ENCODE results near the gene ZNF628. TPM values are rescaled to one million over a fixed set of nuclear protein-coding genes. Genes with fewer than 3 reads are reported as not detected.

Gene ZNF628
- total and polyA plus RNA-seq, 12 donors, result 2.5 to 7.8 (median 4.8) TPM

DNA sequence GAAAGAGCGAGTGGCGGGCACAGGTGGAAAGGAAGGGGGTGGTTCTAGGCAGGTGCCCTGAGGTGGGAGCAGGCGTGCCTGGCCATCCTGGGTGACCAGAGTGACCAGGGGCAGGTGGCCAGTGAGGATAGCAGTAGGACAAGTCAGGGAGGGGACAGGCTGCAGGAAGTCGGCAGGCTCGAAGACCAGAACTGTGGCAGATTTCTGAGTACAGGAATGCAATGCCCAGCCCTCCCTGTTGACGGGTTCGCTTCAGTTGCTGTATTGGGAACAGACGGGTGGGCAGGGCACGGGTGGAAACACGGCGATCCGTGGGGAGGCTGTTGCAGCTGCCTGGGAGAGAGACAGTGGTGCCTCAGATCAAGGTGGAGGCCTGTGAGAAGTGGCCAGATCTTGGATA, 1.9 kb downstream of the ZNF628 start:
- no peak for DNase-seq
- WGBS, 2 donors, result 83 to 86% methylated on average over 12 of the region's 12 CpGs

DNA sequence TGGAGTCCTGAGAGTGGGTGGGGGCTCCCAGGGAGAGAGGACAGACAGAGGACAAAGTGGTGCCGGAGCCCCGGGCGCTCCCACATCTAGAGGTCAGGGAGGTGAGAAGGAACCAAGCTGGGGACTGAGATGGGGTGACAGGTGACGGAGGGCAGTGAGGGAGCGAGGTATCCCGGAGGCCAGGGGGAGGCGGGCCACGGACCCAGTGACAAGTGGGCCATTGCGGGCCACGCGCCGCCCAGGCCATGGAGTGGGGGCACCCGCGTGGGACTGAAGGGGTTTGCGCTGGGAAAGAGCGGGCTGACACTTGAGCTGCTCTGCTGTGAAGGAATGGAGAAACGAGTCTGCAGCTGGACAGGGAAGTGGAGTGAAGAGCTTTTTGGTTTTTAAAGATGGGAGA, 2.6 kb downstream of the ZNF628 start:
- intact Hi-C loops (cut with DNase I), result no loop called here
- Histone ChIP-seq H3K4me3 (no peak overlapping the region), H3K9me3 (no peaks in the 10 kb centered on the region), H3K27me3 (no peaks in the 10 kb centered on the region), H3K4me1 (peaks cover 5 to 50% (median 26%) of the 10 kb centered on the region in 9 donors), H3K27ac (peak overlapping the region in 1 of 10 donors; percentile 16), H3K36me3 (peaks cover 0 to 26% (median 10%) of the 10 kb centered on the region in 9 donors)
- 79 to 81% methylated on average over 17 of the region's 17 CpGs for WGBS, 2 donors
- DNase-seq (no peak), ATAC-seq (no peak)
- TF ChIP-seq, protein P1, sequence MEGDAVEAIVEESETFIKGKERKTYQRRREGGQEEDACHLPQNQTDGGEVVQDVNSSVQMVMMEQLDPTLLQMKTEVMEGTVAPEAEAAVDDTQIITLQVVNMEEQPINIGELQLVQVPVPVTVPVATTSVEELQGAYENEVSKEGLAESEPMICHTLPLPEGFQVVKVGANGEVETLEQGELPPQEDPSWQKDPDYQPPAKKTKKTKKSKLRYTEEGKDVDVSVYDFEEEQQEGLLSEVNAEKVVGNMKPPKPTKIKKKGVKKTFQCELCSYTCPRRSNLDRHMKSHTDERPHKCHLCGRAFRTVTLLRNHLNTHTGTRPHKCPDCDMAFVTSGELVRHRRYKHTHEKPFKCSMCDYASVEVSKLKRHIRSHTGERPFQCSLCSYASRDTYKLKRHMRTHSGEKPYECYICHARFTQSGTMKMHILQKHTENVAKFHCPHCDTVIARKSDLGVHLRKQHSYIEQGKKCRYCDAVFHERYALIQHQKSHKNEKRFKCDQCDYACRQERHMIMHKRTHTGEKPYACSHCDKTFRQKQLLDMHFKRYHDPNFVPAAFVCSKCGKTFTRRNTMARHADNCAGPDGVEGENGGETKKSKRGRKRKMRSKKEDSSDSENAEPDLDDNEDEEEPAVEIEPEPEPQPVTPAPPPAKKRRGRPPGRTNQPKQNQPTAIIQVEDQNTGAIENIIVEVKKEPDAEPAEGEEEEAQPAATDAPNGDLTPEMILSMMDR (IDR thresholded peaks at IDR 0.05), result no peak

More for the DNA sequence above, 1.9 kb downstream of the ZNF628 start:
- TF ChIP-seq, protein P1 (IDR thresholded peaks at IDR 0.05), result no peak
- Histone ChIP-seq H3K4me1 (peaks cover 3 to 43% (median 20%) of the 10 kb centered on the region in 9 donors), H3K9me3 (no peaks in the 10 kb centered on the region), H3K27me3 (no peaks in the 10 kb centered on the region), H3K4me3 (no peak overlapping the region), H3K27ac (no peak overlapping the region), H3K36me3 (peaks cover 0 to 22% (median 10%) of the 10 kb centered on the region in 9 donors)
- no peak for ATAC-seq
- intact Hi-C loops (cut with DNase I), result no loop called here

DNA sequence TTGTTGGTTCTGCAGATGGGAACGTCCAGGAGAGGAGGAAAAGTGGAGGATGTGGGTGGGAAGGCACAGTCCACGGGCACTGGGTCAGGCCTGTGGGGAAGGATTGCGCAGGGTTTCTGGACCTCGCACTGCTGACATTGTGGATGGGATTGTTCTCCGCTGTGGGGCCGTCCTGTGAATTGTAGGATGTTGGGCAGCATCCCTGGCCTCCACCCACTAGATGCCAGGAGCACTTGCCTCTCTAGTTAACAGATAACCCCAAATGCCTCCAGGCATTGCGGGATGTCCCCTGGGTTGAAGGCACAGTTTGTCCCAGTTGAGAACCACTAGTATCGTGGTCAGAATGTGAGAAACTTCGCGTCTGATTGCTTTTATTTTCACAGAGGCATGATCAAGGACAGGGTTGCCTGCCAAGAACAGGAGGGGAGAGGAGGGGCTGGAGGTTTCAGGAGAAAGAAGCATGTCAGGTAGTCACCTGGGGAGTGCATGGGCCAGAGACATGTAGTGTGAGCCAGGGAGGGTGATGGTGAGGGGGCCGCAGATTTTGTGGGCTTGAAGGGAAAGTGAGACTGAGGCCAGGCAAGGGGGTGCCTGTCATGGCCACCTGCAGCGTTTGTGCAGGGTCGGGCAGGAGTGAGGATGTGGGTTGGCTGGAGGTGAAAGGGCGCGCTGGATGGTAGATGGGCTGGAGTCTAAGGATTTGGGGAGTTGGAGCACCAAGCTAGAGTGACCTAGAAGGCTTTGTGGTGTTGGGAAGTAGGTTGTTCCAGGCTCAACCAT, 3.2 kb downstream of the ZNF628 start:
- peaks cover 11 to 56% (median 32%) of the 10 kb centered on the region in 9 donors for H3K4me1 ChIP-seq
- H3K4me3 ChIP-seq, result no peak overlapping the region
- intact Hi-C loops (cut with DNase I), result no loop called here
- no peak for DNase-seq
- no peaks in the 10 kb centered on the region for H3K9me3 ChIP-seq
- H3K36me3 ChIP-seq, result peaks cover 0 to 26% (median 10%) of the 10 kb centered on the region in 9 donors
- H3K27ac ChIP-seq, result peak overlapping the region in 1 of 10 donors; percentile 16
- no peaks in the 10 kb centered on the region for H3K27me3 ChIP-seq
- WGBS, 2 donors, result 66 to 74% methylated on average over 15 of the region's 15 CpGs
- ATAC-seq, result no peak
- TF ChIP-seq, protein P1 (IDR thresholded peaks at IDR 0.05), result no peak

DNA sequence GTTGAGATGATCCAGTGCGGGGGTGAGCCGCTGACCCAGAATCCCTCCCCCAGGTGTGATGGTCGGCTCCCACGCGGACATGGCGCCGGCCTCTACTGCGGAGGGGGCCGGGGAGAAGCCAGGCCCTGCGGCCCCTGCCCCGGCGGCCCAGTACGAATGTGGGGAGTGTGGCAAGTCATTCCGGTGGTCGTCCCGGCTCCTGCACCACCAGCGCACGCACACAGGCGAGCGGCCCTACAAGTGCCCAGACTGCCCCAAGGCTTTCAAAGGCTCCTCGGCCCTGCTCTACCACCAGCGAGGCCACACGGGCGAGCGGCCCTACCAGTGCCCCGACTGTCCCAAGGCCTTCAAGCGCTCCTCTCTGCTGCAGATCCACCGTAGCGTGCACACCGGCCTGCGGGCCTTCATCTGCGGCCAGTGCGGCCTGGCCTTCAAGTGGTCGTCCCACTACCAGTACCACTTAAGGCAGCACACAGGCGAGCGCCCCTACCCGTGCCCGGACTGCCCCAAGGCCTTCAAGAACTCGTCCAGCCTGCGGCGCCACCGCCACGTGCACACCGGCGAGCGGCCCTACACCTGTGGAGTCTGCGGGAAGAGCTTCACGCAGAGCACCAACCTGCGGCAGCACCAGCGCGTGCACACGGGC, 4.9 kb downstream of the ZNF628 start:
- H3K4me1 ChIP-seq, result peaks cover 15 to 62% (median 42%) of the 10 kb centered on the region in 9 donors
- H3K27me3 ChIP-seq, result no peaks in the 10 kb centered on the region
- ATAC-seq, result no peak

More for the DNA sequence above, 4.9 kb downstream of the ZNF628 start:
- Histone ChIP-seq H3K4me3 (no peak overlapping the region), H3K27ac (no peak overlapping the region), H3K36me3 (peaks cover 0 to 26% (median 10%) of the 10 kb centered on the region in 9 donors), H3K9me3 (no peaks in the 10 kb centered on the region)
- DNase-seq, result peak in 1 of 2 donors; percentile 11
- 95 to 97% methylated on average over 52 of the region's 52 CpGs for WGBS, 2 donors
- intact Hi-C loops (cut with DNase I), result no loop called here
- TF ChIP-seq, protein P1 (IDR thresholded peaks at IDR 0.05), result no peak

All from heart right ventricle (tissue), 16 donors.